ENCODE results near the gene CYSLTR2. TPM values are rescaled to one million over a fixed set of nuclear protein-coding genes. Genes with fewer than 3 reads are reported as not detected.

Gene CYSLTR2
- total and polyA plus RNA-seq, 11 donors = 1.8 to 11.5 (median 5.4) TPM

DNA sequence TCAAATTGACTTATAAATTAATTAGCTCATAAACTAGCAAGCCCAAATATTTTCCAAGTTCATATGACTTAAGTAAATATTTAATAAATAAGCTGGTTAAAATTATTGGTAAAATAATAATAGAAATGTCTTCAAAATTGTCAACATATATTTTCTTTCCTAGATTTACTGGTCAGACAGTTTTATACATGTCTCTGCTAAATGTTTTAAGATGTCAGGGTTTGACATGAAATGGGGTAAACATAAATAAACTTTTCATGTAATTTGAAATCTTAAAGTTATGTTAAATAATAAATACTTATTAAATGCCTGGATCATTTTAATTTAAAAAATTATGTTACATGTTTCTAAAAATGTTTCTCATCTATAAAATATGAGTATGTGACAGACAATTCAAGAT, 18.3 kb upstream of the CYSLTR2 start:
- DNase-seq = no peak
- intact Hi-C loops (cut with DNase I) = no loop called here
- no peaks in the 10 kb centered on the region for H3K36me3 ChIP-seq
- TF ChIP-seq, protein P1, sequence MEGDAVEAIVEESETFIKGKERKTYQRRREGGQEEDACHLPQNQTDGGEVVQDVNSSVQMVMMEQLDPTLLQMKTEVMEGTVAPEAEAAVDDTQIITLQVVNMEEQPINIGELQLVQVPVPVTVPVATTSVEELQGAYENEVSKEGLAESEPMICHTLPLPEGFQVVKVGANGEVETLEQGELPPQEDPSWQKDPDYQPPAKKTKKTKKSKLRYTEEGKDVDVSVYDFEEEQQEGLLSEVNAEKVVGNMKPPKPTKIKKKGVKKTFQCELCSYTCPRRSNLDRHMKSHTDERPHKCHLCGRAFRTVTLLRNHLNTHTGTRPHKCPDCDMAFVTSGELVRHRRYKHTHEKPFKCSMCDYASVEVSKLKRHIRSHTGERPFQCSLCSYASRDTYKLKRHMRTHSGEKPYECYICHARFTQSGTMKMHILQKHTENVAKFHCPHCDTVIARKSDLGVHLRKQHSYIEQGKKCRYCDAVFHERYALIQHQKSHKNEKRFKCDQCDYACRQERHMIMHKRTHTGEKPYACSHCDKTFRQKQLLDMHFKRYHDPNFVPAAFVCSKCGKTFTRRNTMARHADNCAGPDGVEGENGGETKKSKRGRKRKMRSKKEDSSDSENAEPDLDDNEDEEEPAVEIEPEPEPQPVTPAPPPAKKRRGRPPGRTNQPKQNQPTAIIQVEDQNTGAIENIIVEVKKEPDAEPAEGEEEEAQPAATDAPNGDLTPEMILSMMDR (IDR thresholded peaks at IDR 0.05) = no peak
- TF ChIP-seq POLR2A (IDR thresholded peaks at IDR 0.05) = no peak
- no peak overlapping the region for H3K27ac ChIP-seq
- ATAC-seq = no peak
- H3K4me1 ChIP-seq = peaks cover 0 to 21% (median 2%) of the 10 kb centered on the region in 12 donors
- H3K9me3 ChIP-seq = peaks cover 0 to 33% (median 14%) of the 10 kb centered on the region in 12 donors
- H3K4me3 ChIP-seq = no peak overlapping the region
- no peaks in the 10 kb centered on the region for H3K27me3 ChIP-seq

DNA sequence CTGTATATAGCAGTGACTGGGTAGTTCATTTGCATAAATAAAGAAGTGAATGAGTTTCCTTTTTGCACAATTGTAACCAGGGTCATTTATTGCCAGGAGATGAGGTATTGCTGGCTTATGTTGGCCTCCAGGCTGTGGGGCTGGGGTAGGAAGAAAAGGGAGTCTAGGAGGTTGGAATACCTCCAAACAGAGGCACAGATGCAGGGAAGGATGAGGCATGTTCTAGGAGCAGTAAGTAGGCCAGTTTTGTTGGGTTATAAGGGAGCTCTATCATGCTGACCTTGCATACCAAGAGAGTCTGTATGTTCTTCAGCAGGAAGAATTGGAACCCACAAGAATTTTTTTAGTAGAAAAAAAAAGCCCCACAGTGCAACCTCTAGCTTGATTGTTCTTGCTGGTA, 17.2 kb upstream of the CYSLTR2 start:
- intact Hi-C loops (cut with DNase I) = no loop called here
- H3K27ac ChIP-seq = peak overlapping the region in 2 of 12 donors; percentile 22 to 48
- ATAC-seq (no peak), DNase-seq (no peak)
- TF ChIP-seq, protein P1 (IDR thresholded peaks at IDR 0.05) = no peak
- no peak for TF ChIP-seq POLR2A (IDR thresholded peaks at IDR 0.05)
- H3K36me3 ChIP-seq = no peaks in the 10 kb centered on the region
- H3K9me3 ChIP-seq = peaks cover 0 to 33% (median 14%) of the 10 kb centered on the region in 12 donors
- H3K27me3 ChIP-seq = no peaks in the 10 kb centered on the region
- no peak overlapping the region for H3K4me3 ChIP-seq
- H3K4me1 ChIP-seq = peaks cover 0 to 11% (median 0%) of the 10 kb centered on the region in 12 donors

DNA sequence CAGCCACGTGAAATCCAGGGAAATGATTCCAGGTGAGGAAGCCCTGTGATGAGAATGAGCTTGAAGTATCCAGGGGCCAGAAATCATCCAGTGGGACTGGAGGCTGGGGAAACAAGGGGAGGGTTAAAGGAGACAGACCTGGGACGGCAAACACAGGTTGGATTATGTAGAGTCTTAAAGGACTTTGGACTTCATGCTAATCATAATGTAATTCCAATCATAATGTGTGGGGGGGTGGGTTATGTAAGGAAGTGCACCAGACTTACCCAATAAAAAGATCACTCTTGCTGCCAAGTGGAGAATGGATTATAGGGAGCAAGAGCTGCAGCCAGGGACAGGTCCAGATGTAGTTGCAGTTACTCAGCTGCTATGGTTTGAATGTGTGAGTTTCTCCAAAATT, 16.1 kb upstream of the CYSLTR2 start:
- DNase-seq = no peak
- no peak overlapping the region for H3K27ac ChIP-seq
- no peak for ATAC-seq
- no peak overlapping the region for H3K4me3 ChIP-seq
- WGBS, 4 donors = 46 to 81% (median 56%) methylated on average over 2 of the region's 2 CpGs
- no peaks in the 10 kb centered on the region for H3K27me3 ChIP-seq
- intact Hi-C loops (cut with DNase I) = no loop called here
- peaks cover 0 to 33% (median 14%) of the 10 kb centered on the region in 12 donors for H3K9me3 ChIP-seq
- no peak for TF ChIP-seq POLR2A (IDR thresholded peaks at IDR 0.05)
- TF ChIP-seq, protein P1 (IDR thresholded peaks at IDR 0.05) = no peak
- H3K36me3 ChIP-seq = no peaks in the 10 kb centered on the region
- peaks cover 0 to 8% (median 0%) of the 10 kb centered on the region in 12 donors for H3K4me1 ChIP-seq

DNA sequence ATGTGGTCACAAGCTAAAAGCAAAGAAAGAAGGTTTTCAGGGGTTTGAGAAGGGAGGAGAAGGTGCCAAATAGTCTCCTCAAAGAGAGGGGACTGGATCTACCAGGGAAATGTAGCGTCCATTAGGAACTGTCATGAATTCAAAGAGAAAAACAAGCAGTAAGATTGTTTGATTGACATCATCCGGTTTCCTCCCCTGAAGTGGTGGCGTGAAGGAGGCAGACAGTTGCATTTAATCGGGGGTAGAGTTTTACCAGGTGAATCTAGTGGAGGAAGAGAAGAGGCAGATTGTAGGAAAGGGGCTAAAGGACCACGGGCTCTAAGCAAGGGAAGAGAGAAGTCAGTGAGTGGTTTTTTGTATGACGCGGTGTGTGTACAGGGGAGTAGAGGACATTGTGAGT, 13.0 kb upstream of the CYSLTR2 start:
- intact Hi-C loops (cut with DNase I) = no loop called here
- TF ChIP-seq, protein P1 (IDR thresholded peaks at IDR 0.05) = no peak
- no peak for TF ChIP-seq POLR2A (IDR thresholded peaks at IDR 0.05)
- no peaks in the 10 kb centered on the region for H3K27me3 ChIP-seq
- ATAC-seq (no peak), DNase-seq (no peak)
- 83 to 90% (median 85%) methylated on average over 7 of the region's 7 CpGs for WGBS, 4 donors
- H3K36me3 ChIP-seq = no peaks in the 10 kb centered on the region
- H3K9me3 ChIP-seq = peaks cover 0 to 13% (median 6%) of the 10 kb centered on the region in 12 donors
- H3K4me1 ChIP-seq = no peaks in the 10 kb centered on the region
- H3K27ac ChIP-seq = no peak overlapping the region
- H3K4me3 ChIP-seq = no peak overlapping the region
